Skeletal muscle tissue (tissue), 4 donors: ENCODE results near the gene MYO1H. TPM values are rescaled to one million over a fixed set of nuclear protein-coding genes. Genes with fewer than 3 reads are reported as not detected.
A peak's percentile ranks its signal among the peaks of the same experiment; 100 is the strongest.

Experiments used
- H3K27ac ChIP-seq: one replicate; pipeline ENCODE4 v1.7.0; 2013; ENCODE audit warnings: mild to moderate bottlenecking, low read depth, low read length, inconsistent platforms
- H3K27me3 ChIP-seq, 3 donors: one replicate each; pipeline ENCODE4 v1.7.0; 2013; ENCODE audit warnings: low read length in 3 of 3; ENCODE audit not compliant: control insufficient read depth in 3 of 3, insufficient read depth in 3 of 3
- H3K36me3 ChIP-seq, 3 donors: one replicate each; pipeline ENCODE4 v1.7.0; 2013; ENCODE audit warnings: low read length in 3 of 3; ENCODE audit not compliant: control insufficient read depth in 3 of 3, insufficient read depth in 3 of 3
- H3K4me1 ChIP-seq, 3 donors: one replicate each; pipeline ENCODE4 v1.7.0; 2013; ENCODE audit warnings: low read length in 3 of 3, mild to moderate bottlenecking in 3 of 3; ENCODE audit not compliant: control insufficient read depth in 3 of 3, insufficient read depth in 3 of 3
- H3K4me3 ChIP-seq, 3 donors: one replicate each; pipeline ENCODE4 v1.7.0; 2013; ENCODE audit warnings: low read length in 3 of 3
- H3K9ac ChIP-seq, 3 donors: one replicate each; pipeline ENCODE4 v1.7.0; 2013; ENCODE audit warnings: low read length in 3 of 3, mild to moderate bottlenecking in 3 of 3, moderate library complexity in 2 of 3, low read depth in 1 of 3
- H3K9me3 ChIP-seq, 3 donors: one replicate each; pipeline ENCODE4 v1.7.0; 2013; ENCODE audit warnings: low read length in 3 of 3; ENCODE audit not compliant: control insufficient read depth in 3 of 3
- total RNA-seq: library from RNA; depleted of rRNA; stranded (reverse); fragments of >200 nt; gene quantifications from one replicate; pipeline ENCODE4 v1.2.3, GENCODE V29; 2014
- donor health status: Osteomylitis.

Gene MYO1H
- total RNA-seq, 1 donor from 2014 or later = not detected

DNA sequence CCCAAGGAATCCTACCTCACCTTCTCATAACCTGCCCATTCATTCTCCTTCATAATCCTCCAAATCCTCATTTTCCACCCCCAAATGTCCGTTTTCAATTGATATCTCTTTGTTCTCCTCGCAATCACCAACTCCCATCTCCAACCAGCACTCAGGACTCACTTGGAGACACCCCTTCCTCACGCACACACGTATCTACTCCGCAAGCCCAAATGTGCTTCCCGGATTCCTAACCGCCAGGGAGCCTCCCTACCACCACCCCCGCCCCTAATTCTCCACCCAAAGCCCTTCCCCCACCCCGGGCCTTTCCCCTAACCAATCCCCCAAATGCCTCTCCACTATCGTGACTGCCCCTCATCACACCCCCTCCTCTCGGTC is 129.1 kb downstream of the MYO1H start:
- peak overlapping the region; percentile 96 for H3K27ac ChIP-seq
- peaks cover 22 to 42% (median 28%) of the 10 kb centered on the region in 3 donors for H3K4me1 ChIP-seq
- no peaks in the 10 kb centered on the region for H3K9me3 ChIP-seq
- H3K9ac ChIP-seq = peak overlapping the region; percentile 95 to 99 (median 98)
- H3K27me3 ChIP-seq = no peaks in the 10 kb centered on the region
- peak overlapping the region; percentile 93 to 98 (median 96) for H3K4me3 ChIP-seq
- H3K36me3 ChIP-seq = peaks cover 0 to 3% (median 0%) of the 10 kb centered on the region in 3 donors

DNA sequence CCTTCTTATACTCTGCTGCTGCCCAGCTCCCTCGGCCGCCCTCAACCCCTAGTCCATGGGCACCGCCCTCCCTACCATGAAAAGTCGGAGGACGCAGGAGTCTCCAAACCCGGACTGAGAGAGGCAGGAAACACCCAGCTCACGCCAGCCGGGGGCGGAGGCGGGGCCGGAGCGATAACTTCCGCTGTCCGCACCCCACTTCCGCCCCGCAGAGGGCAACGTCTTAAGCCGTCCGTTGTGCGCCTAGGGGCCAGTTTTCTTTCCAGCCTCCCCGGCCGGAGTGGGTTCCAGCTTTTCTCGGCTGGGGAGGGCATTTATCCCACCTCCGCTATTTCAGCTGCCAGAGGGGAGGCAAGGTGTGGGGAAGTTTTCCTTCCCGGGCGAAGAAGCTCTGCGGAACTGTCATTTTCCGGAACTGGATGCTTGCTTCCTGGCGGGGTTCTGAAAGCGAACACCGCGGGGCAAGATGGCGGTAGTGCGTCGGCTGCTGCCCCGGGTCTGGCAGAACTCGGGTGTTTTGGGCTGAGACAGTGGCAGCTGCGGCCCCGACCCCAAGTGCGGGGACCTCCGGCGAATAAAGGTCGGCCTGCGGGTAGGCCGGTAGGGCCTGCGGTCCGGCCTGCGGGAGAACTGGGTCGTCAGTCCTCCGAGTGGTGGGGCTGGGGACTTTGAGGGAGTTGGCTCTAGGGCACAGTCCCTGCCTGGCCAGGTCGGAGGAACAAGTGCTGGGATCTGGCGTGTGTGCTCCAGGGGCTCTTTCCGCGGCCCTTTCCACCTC is 129.7 kb downstream of the MYO1H start, which contains the start of the genes KCTD10 and UBE3B:
Gene KCTD10, minus strand, starts transcription at position 116 of the 778 bp plus-strand sequence. Its CDS starts 38 bp downstream, at position 78.
Gene UBE3B, plus strand, starts transcription at position 450 of the 778 bp plus-strand sequence. CDS start 5,918 bp downstream, outside the sequence.
- H3K9me3 ChIP-seq = no peaks in the 10 kb centered on the region
- peak within 1 kb of the TSS; percentile 96 for H3K27ac ChIP-seq
- no peaks in the 10 kb centered on the region for H3K27me3 ChIP-seq
- peak within 1 kb of the TSS; percentile 95 to 99 (median 98) for H3K9ac ChIP-seq
- H3K4me3 ChIP-seq = peak within 1 kb of the TSS; percentile 93 to 98 (median 96)
- peaks cover 0 to 3% (median 0%) of the 10 kb centered on the region in 3 donors for H3K36me3 ChIP-seq
- peaks cover 22 to 42% (median 28%) of the 10 kb centered on the region in 3 donors for H3K4me1 ChIP-seq

DNA sequence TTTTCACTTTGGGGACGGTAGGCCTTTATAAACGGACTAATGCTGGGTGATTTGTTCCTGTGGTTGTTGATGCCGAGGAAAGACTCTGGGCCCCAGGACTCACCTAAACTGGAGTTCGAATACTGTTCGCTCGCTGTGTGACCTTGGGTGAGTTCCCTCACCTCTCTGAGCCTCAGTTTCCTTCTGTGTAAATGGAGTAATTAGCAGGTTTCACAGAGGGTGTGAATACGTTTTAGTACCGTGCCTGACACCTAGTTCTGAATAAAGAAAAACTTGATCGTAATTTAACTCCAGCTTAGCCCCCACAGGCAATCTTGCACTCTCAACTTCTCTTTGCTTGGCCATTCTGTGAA is 130.2 kb downstream of the MYO1H start:
- H3K9ac ChIP-seq = peak overlapping the region; percentile 95 to 99 (median 98)
- peak overlapping the region; percentile 96 for H3K27ac ChIP-seq
- H3K9me3 ChIP-seq = no peaks in the 10 kb centered on the region
- H3K27me3 ChIP-seq = no peaks in the 10 kb centered on the region
- H3K4me1 ChIP-seq = peaks cover 22 to 42% (median 28%) of the 10 kb centered on the region in 3 donors
- peak overlapping the region; percentile 93 to 98 (median 96) for H3K4me3 ChIP-seq
- peaks cover 0 to 3% (median 2%) of the 10 kb centered on the region in 3 donors for H3K36me3 ChIP-seq

DNA sequence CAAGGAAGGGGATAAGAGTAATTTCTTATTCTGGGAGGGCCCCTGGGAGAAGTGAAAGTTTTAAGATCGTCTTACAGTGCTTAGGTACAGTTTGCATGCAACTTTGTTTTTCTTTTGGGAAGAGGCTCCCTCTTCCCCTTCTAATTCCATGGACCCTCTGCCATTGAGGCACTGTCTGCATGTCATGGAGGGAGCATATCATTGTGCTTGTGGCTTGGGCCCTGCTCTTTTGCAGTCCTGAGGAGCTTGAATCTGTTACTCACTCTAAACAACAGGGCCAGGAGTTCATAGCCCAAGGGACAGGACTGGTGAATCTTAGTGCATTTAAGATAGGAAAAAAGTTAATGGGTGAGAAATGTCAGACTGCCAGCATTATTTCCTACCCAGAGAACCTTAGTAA is 132.1 kb downstream of the MYO1H start:
- no peaks in the 10 kb centered on the region for H3K27me3 ChIP-seq
- no peaks in the 10 kb centered on the region for H3K9me3 ChIP-seq
- H3K9ac ChIP-seq = no peak overlapping the region
- no peak overlapping the region for H3K4me3 ChIP-seq
- peaks cover 19 to 36% (median 28%) of the 10 kb centered on the region in 3 donors for H3K4me1 ChIP-seq
- H3K36me3 ChIP-seq = peaks cover 17 to 20% (median 20%) of the 10 kb centered on the region in 3 donors
- no peak overlapping the region for H3K27ac ChIP-seq

DNA sequence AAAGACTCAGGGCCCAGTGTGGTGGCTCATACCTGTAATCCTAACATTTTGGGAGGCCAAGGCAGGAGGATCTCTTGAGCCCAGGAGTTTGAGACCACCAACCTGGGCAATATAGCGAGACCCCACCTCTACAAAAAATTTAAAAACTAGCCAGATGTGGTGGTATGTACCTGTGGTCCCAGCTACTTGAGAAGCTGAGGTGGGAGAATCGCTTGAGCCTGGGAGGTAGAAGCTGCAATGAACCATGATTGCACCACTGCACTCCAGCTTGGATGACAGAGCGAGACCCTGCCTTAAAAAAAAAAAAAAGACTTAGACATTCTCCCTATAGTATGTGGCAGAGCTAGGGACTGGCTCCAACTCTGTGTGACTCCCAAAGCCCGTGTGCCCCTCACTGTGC is 132.7 kb downstream of the MYO1H start:
- no peak overlapping the region for H3K4me3 ChIP-seq
- H3K4me1 ChIP-seq = peaks cover 18 to 36% (median 28%) of the 10 kb centered on the region in 3 donors
- no peaks in the 10 kb centered on the region for H3K9me3 ChIP-seq
- H3K27me3 ChIP-seq = no peaks in the 10 kb centered on the region
- no peak overlapping the region for H3K9ac ChIP-seq
- H3K27ac ChIP-seq = no peak overlapping the region
- peaks cover 23 to 26% (median 26%) of the 10 kb centered on the region in 3 donors for H3K36me3 ChIP-seq

DNA sequence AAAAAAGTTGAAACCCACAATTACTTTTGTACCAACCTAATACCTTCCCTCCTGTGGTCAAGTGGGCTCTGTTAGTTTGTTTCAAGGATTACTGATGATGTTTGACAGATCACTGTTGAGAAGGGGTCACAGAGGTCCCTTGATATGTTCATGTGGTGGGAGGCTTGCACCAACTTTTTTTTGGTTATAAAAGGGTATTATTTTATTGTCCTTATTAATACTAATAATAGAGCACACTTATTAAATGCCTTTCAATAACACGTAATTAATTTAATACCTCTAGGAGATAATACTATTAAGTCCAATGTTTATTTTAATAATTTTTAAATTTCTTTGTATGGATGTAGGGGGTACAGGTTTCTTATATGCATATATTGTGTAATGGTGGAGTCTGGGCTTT is 134.2 kb downstream of the MYO1H start:
- no peak overlapping the region for H3K4me3 ChIP-seq
- peaks cover 4 to 23% (median 16%) of the 10 kb centered on the region in 3 donors for H3K4me1 ChIP-seq
- peaks cover 29 to 41% (median 41%) of the 10 kb centered on the region in 3 donors for H3K36me3 ChIP-seq
- no peak overlapping the region for H3K9ac ChIP-seq
- H3K27me3 ChIP-seq = no peaks in the 10 kb centered on the region
- H3K27ac ChIP-seq = no peak overlapping the region
- H3K9me3 ChIP-seq = no peaks in the 10 kb centered on the region

DNA sequence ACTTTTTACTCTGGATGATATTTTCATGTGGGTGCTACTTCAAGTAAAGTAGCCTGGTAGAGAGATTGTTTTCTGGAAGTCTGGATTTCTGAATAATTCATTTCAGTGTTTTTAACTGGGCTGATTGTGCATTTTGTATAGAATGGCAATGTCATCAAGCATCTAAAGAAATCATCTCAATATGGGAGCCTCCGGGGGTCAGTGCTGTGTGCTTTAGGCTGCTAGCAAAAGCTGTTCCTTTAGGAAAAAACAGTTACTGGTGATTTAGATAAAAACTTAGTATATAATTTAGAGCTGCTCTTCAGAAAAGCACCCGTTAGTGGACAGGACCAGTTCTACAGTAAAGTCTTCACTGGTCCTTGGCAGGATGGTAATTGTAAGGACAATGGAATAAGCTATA is 134.8 kb downstream of the MYO1H start:
- Histone ChIP-seq H3K4me3 (no peak overlapping the region), H3K4me1 (peaks cover 4 to 23% (median 16%) of the 10 kb centered on the region in 3 donors), H3K9me3 (no peaks in the 10 kb centered on the region), H3K9ac (no peak overlapping the region), H3K27ac (no peak overlapping the region), H3K36me3 (peaks cover 35 to 47% (median 47%) of the 10 kb centered on the region in 3 donors), H3K27me3 (no peaks in the 10 kb centered on the region)

DNA sequence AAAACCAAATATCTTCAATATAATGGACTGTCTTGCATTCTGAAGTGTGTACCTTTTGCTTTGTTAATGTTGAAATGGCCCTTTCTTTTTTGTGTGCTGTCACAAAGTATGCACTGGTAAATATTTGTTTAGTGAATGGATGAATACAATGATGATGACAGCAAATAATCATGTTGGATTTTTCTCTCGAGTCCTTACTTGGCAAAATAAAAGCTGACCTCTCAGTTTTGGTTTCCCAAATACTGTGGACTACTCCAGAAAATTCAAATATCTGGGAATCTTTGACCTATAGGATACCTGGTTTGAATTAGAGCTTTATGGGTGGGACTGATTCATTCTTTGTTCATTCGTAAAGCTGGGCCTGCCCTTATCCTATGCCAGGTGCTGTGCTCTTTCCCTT is 135.2 kb downstream of the MYO1H start:
- peaks cover 39 to 51% (median 51%) of the 10 kb centered on the region in 3 donors for H3K36me3 ChIP-seq
- no peak overlapping the region for H3K27ac ChIP-seq
- peaks cover 4 to 20% (median 16%) of the 10 kb centered on the region in 3 donors for H3K4me1 ChIP-seq
- H3K4me3 ChIP-seq = no peak overlapping the region
- no peaks in the 10 kb centered on the region for H3K27me3 ChIP-seq
- H3K9ac ChIP-seq = no peak overlapping the region
- no peaks in the 10 kb centered on the region for H3K9me3 ChIP-seq

DNA sequence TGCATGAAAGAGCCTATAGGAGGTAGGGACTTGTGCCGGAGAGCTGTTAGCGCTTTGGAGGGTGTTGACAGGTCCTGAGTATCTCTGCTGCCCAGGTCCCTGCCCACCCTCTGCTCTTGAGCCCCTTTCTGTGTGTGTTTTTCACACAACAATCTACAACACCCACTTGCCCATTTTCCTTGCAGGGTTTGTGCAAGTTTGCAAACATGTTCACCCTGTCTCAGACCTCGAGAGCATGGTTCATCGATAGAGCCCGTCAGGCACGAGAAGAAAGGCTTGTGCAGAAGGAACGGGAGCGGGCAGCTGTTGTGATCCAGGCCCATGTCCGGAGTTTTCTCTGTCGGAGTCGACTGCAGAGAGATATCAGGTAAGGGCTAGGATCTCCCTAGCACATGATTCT is 135.6 kb downstream of the MYO1H start:
- H3K27me3 ChIP-seq = no peaks in the 10 kb centered on the region
- peaks cover 44 to 56% (median 55%) of the 10 kb centered on the region in 3 donors for H3K36me3 ChIP-seq
- H3K9ac ChIP-seq = no peak overlapping the region
- H3K4me3 ChIP-seq = no peak overlapping the region
- no peaks in the 10 kb centered on the region for H3K9me3 ChIP-seq
- H3K4me1 ChIP-seq = peaks cover 4 to 16% (median 12%) of the 10 kb centered on the region in 3 donors
- H3K27ac ChIP-seq = no peak overlapping the region

DNA sequence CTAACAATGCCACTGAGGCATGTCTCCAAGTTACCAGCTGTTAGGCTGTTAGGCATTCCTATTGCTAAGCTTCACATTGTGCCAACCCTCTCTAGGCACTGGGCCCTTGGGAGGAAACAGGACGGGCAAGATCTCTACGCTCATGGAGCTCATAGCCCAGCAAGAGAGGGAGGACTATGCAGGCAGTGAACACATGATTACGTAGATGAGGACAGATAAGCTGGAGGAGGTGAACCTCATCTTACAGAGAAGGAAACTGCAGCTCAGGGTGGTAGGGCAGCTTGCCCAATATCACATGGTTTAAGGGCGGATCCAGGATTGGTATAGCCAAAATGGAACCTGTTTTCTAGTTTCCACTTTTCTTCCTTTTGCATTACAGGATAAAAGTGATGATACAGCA is 137.5 kb downstream of the MYO1H start:
- Histone ChIP-seq H3K4me1 (peaks cover 10 to 16% (median 13%) of the 10 kb centered on the region in 3 donors), H3K27me3 (no peaks in the 10 kb centered on the region), H3K9ac (no peak overlapping the region), H3K9me3 (no peaks in the 10 kb centered on the region), H3K27ac (no peak overlapping the region), H3K36me3 (peaks cover 62 to 74% (median 73%) of the 10 kb centered on the region in 3 donors), H3K4me3 (no peak overlapping the region)
